ENCODE results near the gene THOC3. TPM values are rescaled to one million over a fixed set of nuclear protein-coding genes. Genes with fewer than 3 reads are reported as not detected.
"Not testable (repeated sequence)": the region's sequence is repeated elsewhere in the genome, so short reads cannot be mapped to it uniquely, and the experiment has no call there.

THOC3 gene
- total RNA-seq, 1 donor from 2014 or later = 102 TPM

- intact Hi-C loops (cut with micrococcal nuclease); H3K9me3 Mint-ChIP-seq; DNase-seq; H3K27me3 Mint-ChIP-seq; H3K4me1 Mint-ChIP-seq; H3K36me3 Mint-ChIP-seq (ENCODE audit: low read depth); H3K27ac Mint-ChIP-seq: not testable (repeated sequence)
- peak overlapping the region; percentile 31 for H3K4me3 Mint-ChIP-seq
Measured at GRCh38 chr5:175915066-175916037, 52.8 kb downstream of the THOC3 start.

GRCh38 chr5:175913835-175914672, 54.1 kb downstream of the THOC3 start:
- peak; percentile 52 for DNase-seq
- H3K9me3 Mint-ChIP-seq; H3K4me1 Mint-ChIP-seq; H3K27ac Mint-ChIP-seq; H3K4me3 Mint-ChIP-seq; H3K36me3 Mint-ChIP-seq (ENCODE audit: low read depth); intact Hi-C loops (cut with micrococcal nuclease); H3K27me3 Mint-ChIP-seq: not testable (repeated sequence)

GRCh38 chr5:175910072-175910471, 58.0 kb downstream of the THOC3 start:
- H3K27me3 Mint-ChIP-seq; intact Hi-C loops (cut with micrococcal nuclease); H3K9me3 Mint-ChIP-seq; H3K4me3 Mint-ChIP-seq; H3K36me3 Mint-ChIP-seq (ENCODE audit: low read depth); DNase-seq; H3K27ac Mint-ChIP-seq; H3K4me1 Mint-ChIP-seq: not testable (repeated sequence)

Other genes with a start within 250 kb of the THOC3 start
- gene CPLX2, start 96.7 kb downstream of the THOC3 start, total RNA-seq = not detected in 2 replicates